HG03354 (cell line): ENCODE measurements around the gene CALML6.

Experiments used
- ATAC-seq: cut with Tn5 transposase; IDR thresholded peaks from one replicate; pipeline ENCODE4 v1.9.1; 2021; ENCODE audit warnings: mild to moderate bottlenecking; ENCODE audit not compliant: unreplicated experiment, poor library complexity, severe bottlenecking

CALML6 gene

GRCh38 chr1:1940123-1940425 lies 25.0 kb downstream of the CALML6 start:
- ATAC-seq: no peak

- no peak for ATAC-seq
These were observed 26.3 kb downstream of the CALML6 start for GRCh38 chr1:1941211-1941841.

- ATAC-seq: no peak
These were observed 27.1 kb downstream of the CALML6 start for GRCh38 chr1:1941868-1942752.

- ATAC-seq: no peak
These were observed 27.9 kb downstream of the CALML6 start for GRCh38 chr1:1942753-1943656.

- ATAC-seq: no peak
These were observed 28.9 kb downstream of the CALML6 start for GRCh38 chr1:1943834-1944570.

GRCh38 chr1:1945782-1946393 lies 30.8 kb downstream of the CALML6 start:
- no peak for ATAC-seq

- no peak for ATAC-seq
These were observed 31.5 kb downstream of the CALML6 start for GRCh38 chr1:1946540-1946939.

GRCh38 chr1:1947493-1947892 lies 32.4 kb downstream of the CALML6 start:
- no peak for ATAC-seq

GRCh38 chr1:1948783-1949182 lies 33.7 kb downstream of the CALML6 start:
- no peak for ATAC-seq

- ATAC-seq: no peak
These were observed 35.9 kb downstream of the CALML6 start for GRCh38 chr1:1950940-1951339.

GRCh38 chr1:1954015-1954414 lies 39.0 kb downstream of the CALML6 start:
- no peak for ATAC-seq

- no peak for ATAC-seq
These were observed 39.9 kb downstream of the CALML6 start for GRCh38 chr1:1954831-1955441.

GRCh38 chr1:1955621-1956094 lies 40.6 kb downstream of the CALML6 start:
- ATAC-seq: no peak

- no peak for ATAC-seq
These were observed 41.0 kb downstream of the CALML6 start for GRCh38 chr1:1956101-1956500.

- no peak for ATAC-seq
These were observed 41.8 kb downstream of the CALML6 start for GRCh38 chr1:1956586-1957532.

- no peak for ATAC-seq
These were observed 42.5 kb downstream of the CALML6 start for GRCh38 chr1:1957533-1957961.

- ATAC-seq: no peak
These were observed 43.0 kb downstream of the CALML6 start for GRCh38 chr1:1958071-1958541.

- no peak for ATAC-seq
These were observed 44.4 kb downstream of the CALML6 start for GRCh38 chr1:1959459-1959839.
